Stimulated activated CD4-positive, alpha-beta T cell treated with anti-CD3 and anti-CD28 coated beads, Interleukin-4, amount 100 ng/mL, for 1 hour (primary cell): ENCODE data around the gene CARD11.

ENCODE experiments used
- DNase-seq: peaks from one replicate; pipeline ENCODE4 v3.0.0-alpha.2; 2020

The CARD11 gene

GRCh38 chr7:2937701-2938513 lies 105.8 kb downstream of the CARD11 start:
- no peak for DNase-seq

GRCh38 chr7:2936891-2937580 lies 106.6 kb downstream of the CARD11 start:
- DNase-seq, result no peak

GRCh38 chr7:2936301-2936700 lies 107.4 kb downstream of the CARD11 start:
- no peak for DNase-seq

GRCh38 chr7:2934984-2935740 lies 108.5 kb downstream of the CARD11 start:
- no peak for DNase-seq

GRCh38 chr7:2934211-2934731 lies 109.4 kb downstream of the CARD11 start:
- DNase-seq, result peak; percentile 38

DNA sequence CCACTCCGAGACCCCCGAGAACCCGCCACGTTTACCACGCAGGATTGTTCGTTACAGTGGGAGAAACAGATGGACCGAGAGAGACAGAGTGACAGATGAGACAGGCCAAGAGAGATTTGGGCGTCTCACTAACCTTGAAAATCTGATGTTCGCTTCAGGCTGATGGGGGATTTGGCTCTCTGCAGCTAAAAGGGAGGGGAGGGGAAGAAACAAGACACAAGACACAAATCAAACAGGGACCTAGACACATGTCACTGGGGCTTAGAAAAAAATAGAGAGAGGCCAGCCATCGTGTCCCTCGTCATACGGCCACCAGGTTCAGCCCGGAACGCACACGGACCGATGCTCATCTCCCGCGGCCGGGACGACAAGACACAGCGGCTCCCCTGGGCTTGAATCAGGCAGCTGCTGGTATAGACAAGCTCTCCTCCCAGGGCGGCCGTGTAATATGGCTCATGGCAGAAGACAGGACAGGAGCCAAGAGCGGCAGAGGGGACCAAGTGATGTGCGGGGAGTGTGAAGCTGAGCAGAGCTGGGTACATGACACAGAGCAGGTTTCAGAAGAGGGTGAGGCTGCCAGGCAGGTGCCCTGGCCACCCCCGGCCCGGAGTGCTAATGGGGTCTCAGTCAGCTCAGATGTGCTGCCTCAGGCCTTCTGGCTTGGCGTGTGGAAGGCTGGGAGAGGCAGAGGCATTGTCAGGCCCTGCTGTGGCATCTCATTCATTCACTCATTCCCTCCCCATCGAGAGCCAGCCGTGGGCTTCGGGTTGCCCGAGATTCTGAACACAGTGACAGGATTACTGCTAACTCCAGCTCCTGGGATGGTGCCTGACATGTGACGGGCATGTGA lies 111.0 kb downstream of the CARD11 start:
- DNase-seq, result no peak

DNA sequence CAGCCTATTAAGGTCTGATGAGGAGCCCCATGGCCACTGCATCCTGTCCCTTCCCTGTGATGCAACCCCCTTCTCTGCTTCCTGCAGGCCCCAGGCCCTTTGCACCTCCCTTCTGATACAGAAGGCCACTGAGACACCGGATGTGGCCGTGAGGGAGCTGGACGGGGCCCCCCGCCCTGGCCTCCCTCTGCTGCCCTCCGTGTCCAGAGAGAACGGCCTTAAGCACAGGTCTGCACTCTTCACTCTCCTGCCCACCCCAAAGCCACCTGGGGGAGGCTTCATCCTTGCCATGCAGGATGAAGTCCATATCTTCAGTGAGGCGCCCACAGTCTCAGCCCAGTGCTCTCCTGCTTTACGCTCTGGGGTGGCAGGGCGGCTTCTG lies 112.6 kb downstream of the CARD11 start:
- DNase-seq, result no peak

GRCh38 chr7:2930310-2931033 lies 113.2 kb downstream of the CARD11 start:
- DNase-seq, result no peak

DNA sequence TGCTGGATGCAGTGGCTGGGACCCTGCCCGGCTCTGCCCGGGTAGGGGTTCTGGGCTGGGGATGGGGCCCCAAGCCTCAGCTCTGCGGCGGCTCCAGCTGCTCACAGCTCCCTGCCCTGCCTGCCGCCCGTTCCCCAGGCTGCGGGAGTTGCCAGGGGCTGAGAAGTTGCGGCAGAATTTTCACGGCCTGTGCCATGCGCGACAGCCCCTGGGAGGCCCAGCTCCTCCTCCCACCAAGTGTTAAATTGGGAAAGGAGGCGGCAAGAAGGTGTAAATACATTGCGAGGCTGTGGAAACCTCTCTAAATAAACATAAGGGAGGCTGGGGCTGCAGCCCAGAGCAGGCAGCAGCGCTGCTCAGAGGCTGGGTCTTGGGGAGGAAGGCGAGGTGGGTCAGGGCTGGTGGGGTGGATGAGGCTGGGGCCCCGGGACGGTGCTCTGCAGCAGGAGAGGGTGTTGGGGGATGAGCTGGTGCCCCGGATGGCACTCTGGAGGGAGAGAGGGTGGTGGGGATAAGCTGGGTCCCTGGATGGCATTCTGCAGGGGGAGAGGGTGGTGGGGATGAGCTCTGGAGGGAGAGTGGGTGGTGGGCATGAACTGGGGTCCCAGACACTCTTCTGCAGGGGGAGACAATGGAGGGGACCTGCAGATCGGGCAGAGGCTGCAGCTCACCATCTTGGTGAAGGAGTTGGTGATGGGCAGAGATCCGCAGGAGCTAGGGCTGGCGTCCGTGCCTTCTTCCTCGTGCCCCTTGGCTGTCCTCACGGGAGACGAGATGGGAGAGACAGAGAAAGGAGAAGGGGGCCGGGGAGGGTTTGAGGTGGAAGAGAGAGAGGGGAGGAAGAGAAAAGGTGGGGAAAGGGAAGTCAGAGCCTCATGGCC lies 114.1 kb downstream of the CARD11 start:
- no peak for DNase-seq

DNA sequence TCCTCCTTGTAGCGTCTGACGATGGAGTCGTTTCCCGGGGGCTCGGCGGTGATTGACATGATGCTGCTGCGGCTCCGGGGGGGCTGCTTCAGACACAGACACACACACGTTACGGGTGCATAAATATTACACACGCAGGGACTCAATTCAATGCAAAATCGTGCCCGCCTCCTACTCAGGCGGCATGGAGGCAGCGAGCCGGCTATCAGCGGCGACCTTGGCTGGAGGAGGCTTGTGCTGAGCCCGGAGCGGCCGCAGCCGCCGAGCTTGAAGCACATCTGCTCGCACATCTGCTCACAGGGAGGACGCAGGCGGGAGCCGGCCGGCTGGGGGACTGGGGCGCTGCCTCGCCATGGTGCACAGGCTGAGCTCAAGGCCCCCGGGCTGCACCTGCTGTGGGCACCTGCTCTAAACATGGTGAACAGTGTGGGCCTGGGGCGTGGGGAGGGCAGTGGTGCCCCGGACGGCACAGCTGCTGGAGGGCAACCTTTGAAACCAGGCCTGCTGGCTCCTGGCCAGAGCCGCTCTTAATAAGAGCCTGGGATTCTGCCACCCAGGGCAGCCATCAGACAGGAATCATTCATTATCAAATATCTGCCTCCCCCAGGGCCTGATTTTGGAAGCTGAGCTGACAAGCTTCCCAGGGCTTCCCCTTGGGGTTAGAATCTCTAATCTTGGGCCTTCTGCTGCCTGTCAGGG lies 114.9 kb downstream of the CARD11 start:
- no peak for DNase-seq

GRCh38 chr7:2928256-2928612 lies 115.4 kb downstream of the CARD11 start:
- no peak for DNase-seq

GRCh38 chr7:2927592-2927991 lies 116.1 kb downstream of the CARD11 start:
- DNase-seq, result no peak

GRCh38 chr7:2926896-2927405 lies 116.7 kb downstream of the CARD11 start:
- DNase-seq, result no peak

DNA sequence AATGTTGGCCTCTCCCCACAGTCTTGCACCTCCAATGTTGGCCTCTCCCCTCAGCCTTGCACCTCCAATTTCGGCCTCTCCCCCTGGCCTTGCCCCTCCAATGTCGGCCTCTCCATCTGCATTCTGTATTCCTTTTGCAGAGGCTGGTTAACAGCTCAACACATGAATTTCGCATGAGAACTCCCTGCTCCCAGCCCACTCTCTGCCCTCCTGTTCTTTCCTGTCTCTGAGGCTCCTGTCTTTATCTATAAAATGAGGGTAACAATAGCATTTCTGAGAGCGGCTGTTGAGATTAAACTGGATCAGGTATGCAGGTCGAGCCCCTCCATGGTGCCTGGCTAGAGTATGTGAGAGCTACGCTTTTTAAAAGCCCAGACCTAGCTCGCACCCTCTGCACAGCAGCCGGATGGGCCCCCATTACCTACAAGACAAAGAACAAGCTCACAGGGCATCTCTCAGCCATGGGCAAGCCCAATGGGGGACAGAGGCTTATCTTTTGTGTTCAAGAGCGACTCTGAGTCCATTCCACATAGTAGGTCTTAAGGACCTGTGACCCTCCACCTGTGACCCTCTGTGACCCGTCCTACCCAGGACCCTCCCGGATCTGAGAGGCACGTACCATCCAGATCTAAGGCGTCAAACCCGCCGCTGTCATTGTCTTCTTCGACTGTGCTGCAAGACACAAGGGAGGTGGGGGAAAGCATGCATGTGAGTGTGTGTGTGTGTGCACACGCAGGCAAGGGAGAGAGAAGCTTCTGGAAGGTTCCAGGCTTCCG lies 117.4 kb downstream of the CARD11 start:
- DNase-seq, result no peak

GRCh38 chr7:2924866-2925840 lies 118.5 kb downstream of the CARD11 start:
- DNase-seq, result no peak

GRCh38 chr7:2923886-2924574 lies 119.6 kb downstream of the CARD11 start:
- no peak for DNase-seq

- no peak for DNase-seq
These were observed 120.3 kb downstream of the CARD11 start for GRCh38 chr7:2923291-2923781.
